Dendritic cell treated with granulocyte-macrophage colony-stimulating factor and Interleukin-4, amounts not matched to agents 40 ng/mL and 50 ng/mL, for 4 days (primary cell): ENCODE measurements around the gene GMCL1.
"Not testable (repeated sequence)": the region's sequence is repeated elsewhere in the genome, so short reads cannot be mapped to it uniquely, and the experiment has no call there.

Experiments used
- H3K27ac Mint-ChIP-seq: one replicate; pipeline ENCODE4 v1.8.0; 2022; ENCODE audit warnings: mild to moderate bottlenecking, mixed read lengths
- H3K27me3 Mint-ChIP-seq: one replicate; pipeline ENCODE4 v1.8.0; 2022; ENCODE audit warnings: mild to moderate bottlenecking, mixed read lengths
- H3K36me3 Mint-ChIP-seq: one replicate; pipeline ENCODE4 v1.8.0; 2022; ENCODE audit warnings: low read depth, mixed read lengths
- H3K4me1 Mint-ChIP-seq: one replicate; pipeline ENCODE4 v1.8.0; 2022; ENCODE audit warnings: low read depth, mixed read lengths
- H3K4me3 Mint-ChIP-seq: one replicate; pipeline ENCODE4 v1.8.0; 2022; ENCODE audit warnings: mild to moderate bottlenecking, moderate library complexity, mixed read lengths
- H3K9me3 Mint-ChIP-seq: one replicate; pipeline ENCODE4 v1.8.0; 2022; ENCODE audit warnings: mixed read lengths
- intact Hi-C: fragments of 100-400 bp; cut with micrococcal nuclease; formaldehyde crosslinking; loops from one replicate; pipeline ENCODE4 v1.15.0; 2022

Gene GMCL1

DNA sequence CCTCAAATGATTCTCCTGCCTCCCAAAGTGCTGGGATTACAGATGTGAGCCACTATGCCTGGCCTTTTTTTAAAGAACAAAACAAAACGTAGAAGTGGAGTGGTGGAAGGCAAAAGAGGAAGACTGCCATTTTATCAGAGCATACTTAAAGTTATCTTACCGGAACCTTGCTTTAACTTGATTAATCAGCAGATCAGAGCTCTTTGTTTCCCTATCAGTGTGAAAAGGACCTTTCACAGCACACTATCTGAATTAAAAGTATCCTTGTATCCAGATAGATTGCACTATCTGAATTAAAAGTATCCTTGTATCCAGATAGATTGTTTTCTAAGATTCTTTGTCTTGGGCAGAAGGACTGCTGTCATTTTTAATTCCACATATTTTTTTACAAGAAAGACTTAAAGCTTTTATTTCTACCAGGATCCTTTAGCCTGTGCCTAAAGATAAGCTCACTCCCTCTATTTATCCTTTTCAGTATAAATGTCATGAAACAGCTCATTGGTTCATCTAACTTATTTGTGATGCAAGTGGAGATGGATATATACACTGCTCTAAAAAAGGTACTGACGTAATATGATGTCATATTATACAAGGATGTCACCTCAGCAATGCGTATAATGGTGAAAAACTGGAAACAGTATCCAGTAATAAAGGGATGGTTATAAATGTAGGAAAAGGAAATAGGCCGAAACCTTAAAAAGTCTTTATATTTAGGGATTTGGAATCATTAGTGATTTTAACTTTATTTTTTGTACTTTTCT lies 17.8 kb downstream of the GMCL1 start:
- Mint-ChIP-seq H3K27ac (peak overlapping the region; percentile 25), H3K36me3 (peaks cover 56% of the 10 kb centered on the region), H3K27me3 (no peaks in the 10 kb centered on the region), H3K4me3 (no peak overlapping the region), H3K9me3 (no peaks in the 10 kb centered on the region), H3K4me1 (peaks cover 11% of the 10 kb centered on the region)
- intact Hi-C loops: no loop called here

- Mint-ChIP-seq H3K36me3 (peaks cover 56% of the 10 kb centered on the region), H3K4me1 (peaks cover 11% of the 10 kb centered on the region), H3K27me3 (no peaks in the 10 kb centered on the region), H3K4me3 (no peak overlapping the region), H3K9me3 (no peaks in the 10 kb centered on the region), H3K27ac (no peak overlapping the region)
- intact Hi-C loops: no loop called here
These were observed 18.8 kb downstream of the GMCL1 start for GRCh38 chr2:69848186-69848790.

- Mint-ChIP-seq H3K27ac (no peak overlapping the region), H3K4me3 (no peak overlapping the region), H3K36me3 (peaks cover 14% of the 10 kb centered on the region), H3K9me3 (no peaks in the 10 kb centered on the region), H3K4me1 (peaks cover 6% of the 10 kb centered on the region), H3K27me3 (no peaks in the 10 kb centered on the region)
- intact Hi-C loops: no loop called here
These were observed 28.8 kb downstream of the GMCL1 start for GRCh38 chr2:69858261-69858660.

DNA sequence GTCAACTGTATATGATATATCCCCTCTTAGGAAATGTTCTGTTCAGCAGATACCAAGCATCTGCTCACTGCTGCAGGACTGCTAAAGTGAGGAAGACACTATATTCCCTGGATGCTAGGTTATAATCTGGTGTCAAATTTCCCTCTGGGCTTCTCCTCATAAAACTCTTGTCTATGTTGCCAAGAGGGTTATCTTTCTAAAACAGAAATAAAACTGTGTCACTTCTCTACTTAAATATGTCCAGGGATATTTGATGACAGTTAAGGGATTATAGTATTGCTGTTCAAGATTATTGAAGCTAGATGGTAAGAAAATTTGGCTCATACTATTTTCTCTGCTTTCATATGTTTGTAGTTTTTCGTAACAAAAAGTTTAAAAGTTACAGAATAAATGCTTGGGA lies 33.8 kb downstream of the GMCL1 start:
- Mint-ChIP-seq H3K36me3 (peaks cover 31% of the 10 kb centered on the region), H3K27me3 (no peaks in the 10 kb centered on the region), H3K9me3 (no peaks in the 10 kb centered on the region), H3K4me1 (no peaks in the 10 kb centered on the region), H3K27ac (no peak overlapping the region), H3K4me3 (no peak overlapping the region)
- intact Hi-C loops: no loop called here

DNA sequence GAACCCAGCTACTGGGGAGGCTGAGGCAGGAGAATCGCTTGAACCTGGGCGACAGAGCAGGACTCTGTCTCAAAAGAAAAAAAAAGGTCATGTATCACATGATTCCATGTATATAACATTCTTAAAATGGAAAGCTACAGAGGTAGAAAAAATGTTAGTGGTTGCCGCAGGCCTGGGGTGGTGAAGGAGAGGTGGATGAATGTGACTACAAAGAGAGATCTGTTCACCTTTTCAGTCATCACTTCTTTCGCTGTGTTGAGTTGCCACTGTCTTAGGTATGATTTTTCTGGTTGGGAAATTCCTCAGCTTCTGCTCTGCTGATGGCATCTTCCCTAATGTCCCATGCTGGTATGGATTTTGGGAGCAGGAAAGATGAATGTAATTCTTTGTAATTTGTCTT lies 59.0 kb downstream of the GMCL1 start:
- H3K9me3 Mint-ChIP-seq: no peaks in the 10 kb centered on the region
- no peak overlapping the region for H3K4me3 Mint-ChIP-seq
- peaks cover 7% of the 10 kb centered on the region for H3K4me1 Mint-ChIP-seq
- intact Hi-C loops: loop anchor here (10.0 kb wide), 1 partner anchor 164 kb away; no protein-coding TSS in a partner anchor
- H3K27ac Mint-ChIP-seq: no peak overlapping the region
- no peaks in the 10 kb centered on the region for H3K36me3 Mint-ChIP-seq
- H3K27me3 Mint-ChIP-seq: no peaks in the 10 kb centered on the region

GRCh38 chr2:69889302-69889701 lies 59.8 kb downstream of the GMCL1 start:
- peaks cover 7% of the 10 kb centered on the region for H3K36me3 Mint-ChIP-seq
- no peaks in the 10 kb centered on the region for H3K27me3 Mint-ChIP-seq
- H3K27ac Mint-ChIP-seq: no peak overlapping the region
- H3K4me3 Mint-ChIP-seq: no peak overlapping the region
- no peaks in the 10 kb centered on the region for H3K9me3 Mint-ChIP-seq
- H3K4me1 Mint-ChIP-seq: peaks cover 8% of the 10 kb centered on the region
- intact Hi-C loops: loop anchor here (10.0 kb wide), 1 partner anchor 165 kb away; no protein-coding TSS in a partner anchor

GRCh38 chr2:69890881-69891280 lies 61.4 kb downstream of the GMCL1 start:
- Mint-ChIP-seq H3K4me1 (peaks cover 13% of the 10 kb centered on the region), H3K27ac (no peak overlapping the region), H3K4me3 (no peak overlapping the region), H3K9me3 (no peaks in the 10 kb centered on the region), H3K36me3 (peaks cover 15% of the 10 kb centered on the region), H3K27me3 (no peaks in the 10 kb centered on the region)
- intact Hi-C loops: no loop called here

DNA sequence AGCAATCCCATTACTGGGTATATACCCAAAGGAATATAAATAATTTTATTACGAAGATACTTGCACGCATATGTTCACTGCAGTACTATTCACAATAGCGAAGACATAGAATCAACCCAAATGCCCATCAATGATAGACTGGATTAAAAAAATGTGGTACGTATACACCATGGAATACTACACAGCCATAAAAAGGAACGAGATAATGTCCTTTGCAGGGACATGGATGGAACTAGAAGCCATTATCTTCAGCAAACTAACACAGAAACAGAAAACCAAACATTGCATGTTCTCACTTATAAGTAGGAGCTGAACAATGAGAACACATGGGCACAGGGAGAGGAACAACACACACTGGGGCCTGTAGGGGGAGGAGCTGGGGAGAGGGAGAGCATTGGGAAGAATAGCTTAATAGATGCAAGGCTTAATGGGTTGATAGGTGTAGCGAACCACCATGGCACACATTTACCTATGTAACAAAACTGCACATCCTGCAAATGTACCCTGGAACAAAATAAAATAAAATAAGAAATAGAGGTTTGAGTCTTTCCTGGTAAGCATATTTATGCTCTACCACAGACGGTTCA lies 63.5 kb downstream of the GMCL1 start:
- H3K4me1 Mint-ChIP-seq: peaks cover 21% of the 10 kb centered on the region
- H3K27me3 Mint-ChIP-seq, intact Hi-C loops, H3K9me3 Mint-ChIP-seq: not testable (repeated sequence)
- peak overlapping the region; percentile 100 for H3K4me3 Mint-ChIP-seq
- H3K27ac Mint-ChIP-seq: peak overlapping the region; percentile 96
- peaks cover 36% of the 10 kb centered on the region for H3K36me3 Mint-ChIP-seq

DNA sequence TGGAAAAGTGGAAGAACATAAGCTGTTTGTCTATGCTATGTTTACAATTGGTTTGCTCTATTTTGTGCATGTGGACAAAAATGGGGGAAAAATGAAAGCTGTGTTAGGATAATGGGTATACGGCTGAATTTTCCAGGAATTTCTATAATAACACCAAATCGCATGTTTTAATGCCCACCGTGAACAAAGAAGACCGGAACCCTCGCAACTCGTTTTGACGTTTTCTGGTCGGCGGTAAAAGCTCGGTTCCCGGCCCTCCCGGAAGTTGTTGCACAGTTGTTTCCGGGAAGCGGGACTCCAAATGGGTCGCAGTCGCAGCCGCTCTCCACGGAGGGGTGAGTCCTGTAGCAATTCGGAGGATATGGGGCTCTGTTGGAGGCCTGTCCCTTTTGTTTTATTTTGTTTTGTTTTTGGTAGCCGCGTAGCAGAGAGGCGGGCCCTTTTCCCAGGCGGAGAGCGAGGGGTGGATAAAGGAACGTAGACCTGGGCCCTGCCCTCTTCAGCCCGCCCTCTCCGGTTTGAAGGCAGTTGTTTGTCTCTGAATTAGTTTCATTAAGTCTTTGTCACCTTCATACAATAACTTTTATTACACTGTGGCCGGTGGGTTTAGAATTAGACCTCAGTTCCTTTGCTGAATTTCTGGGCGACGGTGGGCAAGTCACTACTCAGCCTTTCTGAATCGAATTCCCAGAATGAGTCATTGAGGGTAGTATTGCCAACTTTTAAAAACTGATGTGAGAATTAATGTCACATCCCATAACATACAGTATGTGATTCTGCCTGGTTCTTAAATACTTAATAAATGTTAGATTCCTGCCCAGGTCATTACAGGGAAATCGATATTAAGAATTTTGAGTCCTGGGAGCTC lies 64.5 kb downstream of the GMCL1 start, which contains the start of gene SNRNP27:
Gene SNRNP27 (plus strand): TSS at position 273 of the 868 bp plus-strand sequence. CDS start 29 bp downstream, at position 302.
- Mint-ChIP-seq H3K9me3 (no peaks in the 10 kb centered on the region), H3K36me3 (peaks cover 45% of the 10 kb centered on the region), H3K27me3 (no peaks in the 10 kb centered on the region), H3K4me3 (peak within 1 kb of the TSS; percentile 100), H3K4me1 (peaks cover 24% of the 10 kb centered on the region), H3K27ac (peak within 1 kb of the TSS; percentile 96)
- intact Hi-C loops: no loop called here

DNA sequence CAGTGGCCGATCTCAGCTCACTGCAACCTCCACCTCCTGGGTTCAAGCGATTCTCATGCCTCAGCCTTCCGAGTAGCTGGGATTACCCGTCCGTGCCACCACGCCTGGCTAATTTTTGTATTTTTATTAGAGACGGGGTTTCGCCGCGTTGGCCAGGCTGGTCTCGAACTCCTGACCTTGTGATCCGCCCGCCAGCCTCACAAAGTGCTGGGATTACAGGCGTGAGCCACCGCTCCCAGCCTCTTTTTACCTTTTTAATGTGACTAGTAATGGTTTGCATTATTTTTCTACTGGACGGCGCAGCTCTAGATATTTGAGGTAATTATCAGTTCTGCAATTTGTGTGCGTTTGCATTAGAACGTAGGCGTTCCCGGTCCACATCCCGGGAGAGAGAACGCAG lies 65.3 kb downstream of the GMCL1 start:
- H3K27me3 Mint-ChIP-seq, H3K9me3 Mint-ChIP-seq, intact Hi-C loops: not testable (repeated sequence)
- peaks cover 54% of the 10 kb centered on the region for H3K36me3 Mint-ChIP-seq
- H3K27ac Mint-ChIP-seq: peak overlapping the region; percentile 96
- peak overlapping the region; percentile 100 for H3K4me3 Mint-ChIP-seq
- H3K4me1 Mint-ChIP-seq: peaks cover 24% of the 10 kb centered on the region

DNA sequence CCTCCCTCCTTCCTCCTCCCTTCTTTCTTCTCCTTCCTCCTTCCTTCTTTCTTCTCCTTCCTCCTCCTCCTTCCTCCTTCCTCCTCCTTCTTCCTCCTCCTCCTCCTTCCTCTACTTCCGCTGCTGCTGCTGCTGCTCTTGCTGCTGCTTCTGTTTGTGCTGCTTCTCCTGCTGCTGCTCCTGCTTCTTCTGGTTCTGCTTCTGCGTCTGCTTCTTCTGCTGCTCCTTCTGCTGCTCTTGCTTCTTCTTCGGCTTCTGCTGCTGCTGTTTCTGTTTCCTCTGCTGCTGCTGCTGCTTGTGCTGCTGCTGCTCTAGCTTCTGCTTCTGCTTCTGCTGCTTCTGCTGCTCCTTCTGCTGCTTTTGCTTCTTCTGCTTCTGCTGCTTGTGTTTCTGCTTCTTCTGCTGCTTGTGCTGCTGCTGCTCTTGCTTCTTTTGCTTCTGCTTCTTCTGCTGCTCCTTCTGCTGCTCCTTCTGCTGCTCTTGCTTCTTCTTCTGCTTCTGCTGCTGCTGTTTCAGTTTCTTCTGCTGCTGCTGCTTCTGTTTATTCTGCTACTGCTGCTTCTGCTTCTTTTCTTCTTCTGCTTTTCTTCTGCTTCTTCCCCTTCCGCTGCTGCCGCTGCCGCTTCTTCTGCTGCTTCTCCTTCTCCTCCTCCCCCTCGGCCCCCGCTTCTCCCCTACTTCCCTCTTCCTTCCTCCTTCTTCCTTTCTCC lies 72.9 kb downstream of the GMCL1 start:
- intact Hi-C loops: no loop called here
- H3K4me3 Mint-ChIP-seq: peak overlapping the region; percentile 14
- peak overlapping the region; percentile 97 for H3K27ac Mint-ChIP-seq
- peaks cover 34% of the 10 kb centered on the region for H3K4me1 Mint-ChIP-seq
- H3K27me3 Mint-ChIP-seq: no peaks in the 10 kb centered on the region
- peaks cover 87% of the 10 kb centered on the region for H3K36me3 Mint-ChIP-seq
- H3K9me3 Mint-ChIP-seq: peaks cover 25% of the 10 kb centered on the region

DNA sequence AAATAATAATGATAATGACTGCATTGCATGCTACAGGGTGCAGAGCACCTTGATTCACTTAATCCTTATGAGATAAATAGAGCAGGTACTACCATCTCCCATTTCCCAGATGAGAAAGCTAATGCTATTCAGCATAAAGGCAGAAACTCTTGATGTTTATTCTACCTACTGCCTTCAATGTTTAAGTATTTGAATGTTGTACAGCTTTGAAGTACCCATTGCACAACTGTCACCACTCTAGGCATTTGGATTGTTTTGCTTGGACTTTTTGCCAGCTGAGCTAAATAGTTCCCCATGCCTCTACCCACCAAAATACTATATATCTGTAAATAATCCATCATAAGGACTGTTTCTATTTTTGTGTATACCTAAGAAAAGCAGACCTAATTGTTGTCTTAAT lies 77.8 kb downstream of the GMCL1 start:
- peaks cover 72% of the 10 kb centered on the region for H3K36me3 Mint-ChIP-seq
- peaks cover 11% of the 10 kb centered on the region for H3K9me3 Mint-ChIP-seq
- intact Hi-C loops: no loop called here
- no peak overlapping the region for H3K4me3 Mint-ChIP-seq
- H3K27me3 Mint-ChIP-seq: no peaks in the 10 kb centered on the region
- H3K4me1 Mint-ChIP-seq: peaks cover 10% of the 10 kb centered on the region
- no peak overlapping the region for H3K27ac Mint-ChIP-seq

DNA sequence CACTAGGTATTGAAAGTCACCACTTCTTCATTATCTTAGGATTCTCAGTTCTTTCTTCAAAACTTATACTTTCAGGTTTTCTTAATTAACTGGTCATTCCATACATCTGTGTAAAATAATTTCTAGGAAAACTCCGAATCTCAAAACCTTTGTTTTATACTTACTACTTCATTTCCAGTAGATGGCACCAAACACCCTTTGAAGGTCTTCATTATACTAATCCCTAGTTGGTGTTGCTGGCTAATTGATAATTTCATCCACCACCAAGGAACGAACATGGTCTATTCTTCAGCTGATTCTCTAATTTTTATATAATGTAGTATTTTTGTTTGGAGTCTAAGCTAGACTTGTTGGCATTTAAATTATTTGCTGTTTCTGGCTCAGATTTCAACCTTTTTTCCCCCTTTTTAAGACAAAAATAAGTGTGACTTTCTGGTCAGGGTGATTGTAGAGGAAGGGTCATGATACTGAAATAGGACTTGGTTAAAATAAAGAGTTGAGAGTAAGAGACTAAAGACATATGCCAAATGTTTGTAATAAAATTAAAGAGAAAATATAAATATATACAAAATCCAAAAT lies 82.6 kb downstream of the GMCL1 start:
- H3K9me3 Mint-ChIP-seq: no peaks in the 10 kb centered on the region
- H3K36me3 Mint-ChIP-seq: peaks cover 51% of the 10 kb centered on the region
- peaks cover 5% of the 10 kb centered on the region for H3K4me1 Mint-ChIP-seq
- no peaks in the 10 kb centered on the region for H3K27me3 Mint-ChIP-seq
- H3K27ac Mint-ChIP-seq: peak overlapping the region; percentile 48
- intact Hi-C loops: loop anchor here (5.0 kb wide), 1 partner anchor 390 kb away; the partner anchor contains the start of gene FAM136A
- no peak overlapping the region for H3K4me3 Mint-ChIP-seq
